RPMI8226 (cell line): ENCODE data around the gene LRRC57.

ENCODE experiments used
- DNase-seq: peaks from one replicate; pipeline ENCODE4 v3.0.0-alpha.2; 2015

Gene LRRC57

GRCh38 chr15:42490671-42491538, 57.7 kb downstream of the LRRC57 start, which contains the start of gene ZNF106:
TSS of gene ZNF106 (minus strand) at chr15:42491141. CDS start at chr15:42472289, 18,852 bp downstream.
- DNase-seq, result peak; percentile 86

- DNase-seq, result peak; percentile 9
Observed at GRCh38 chr15:42490291-42490670, 58.3 kb downstream of the LRRC57 start.
